OCI-M2 (cell line): ENCODE measurements around the gene NPAT.

Experiments
- DNase-seq: peaks from one replicate; lab custom pipeline; 2025; ENCODE audit not compliant: unreplicated experiment; lab: John Stamatoyannopoulos, UW

Gene NPAT

GRCh38 chr11:108222574-108223347 is at the start of gene NPAT, which contains the start of gene ATM:
Gene NPAT, minus strand, starts transcription at chr11:108222638. Its CDS starts 102 bp downstream, at chr11:108222536.
Gene ATM, plus strand, starts transcription at chr11:108223067. Its CDS starts 4,558 bp downstream, at chr11:108227625.
- peak; percentile 93 for DNase-seq

- DNase-seq = no peak
Measured at GRCh38 chr11:108269583-108269982, 47.1 kb upstream of the NPAT start.

- DNase-seq = no peak
Measured at GRCh38 chr11:108253176-108253575, 30.7 kb upstream of the NPAT start.

GRCh38 chr11:108246885-108247284 is 24.4 kb upstream of the NPAT start:
- DNase-seq = no peak

- DNase-seq = no peak
Measured at GRCh38 chr11:108246308-108246707, 23.9 kb upstream of the NPAT start.

GRCh38 chr11:108242422-108242821 is 20.0 kb upstream of the NPAT start:
- no peak for DNase-seq

GRCh38 chr11:108241330-108242037 is 19.0 kb upstream of the NPAT start:
- DNase-seq = no peak

- no peak for DNase-seq
Measured at GRCh38 chr11:108239076-108239475, 16.6 kb upstream of the NPAT start.

GRCh38 chr11:108237058-108237481 is 14.6 kb upstream of the NPAT start:
- DNase-seq = no peak

- no peak for DNase-seq
Measured at GRCh38 chr11:108235633-108236032, 13.2 kb upstream of the NPAT start.

GRCh38 chr11:108235192-108235591 is 12.8 kb upstream of the NPAT start:
- DNase-seq = no peak

GRCh38 chr11:108233277-108233945 is 11.0 kb upstream of the NPAT start:
- DNase-seq = no peak

- no peak for DNase-seq
Measured at GRCh38 chr11:108228251-108228650, 5.8 kb upstream of the NPAT start.

GRCh38 chr11:108226036-108226435 is 3.6 kb upstream of the NPAT start:
- DNase-seq = no peak

- no peak for DNase-seq
Measured at GRCh38 chr11:108224911-108225786, 2.7 kb upstream of the NPAT start.

- DNase-seq = no peak
Measured at GRCh38 chr11:108224366-108224765, 1.9 kb upstream of the NPAT start.

- no peak for DNase-seq
Measured at GRCh38 chr11:108223348-108224149, 1.1 kb upstream of the NPAT start.

- DNase-seq = no peak
Measured at GRCh38 chr11:108221911-108222573, 396 bp downstream of the NPAT start.

- no peak for DNase-seq
Measured at GRCh38 chr11:108221371-108221770, 1.1 kb downstream of the NPAT start.
